Spleen (tissue), 7 donors: Measurements from ENCODE around the gene TBC1D24.

ENCODE experiments used
- CTCF ChIP-seq, 11 experiments: fragments of 200-600 bp in 7 of 11; fragments of 450-650 bp in 4 of 11; sonication (generic) in 4 of 11; IDR thresholded peaks in 8 of 11; conservative IDR thresholded peaks in 3 of 11; 1 replicate in 7 of 11; 2 replicates in 4 of 11; pipeline versions ENCODE4 v1.4.0 to v1.8.0; 2016 to 2021; ENCODE audit warnings: antibody characterized with exemption in 11 of 11, inconsistent platforms in 4 of 11, mild to moderate bottlenecking in 1 of 11
- POLR2A ChIP-seq, 3 donors: fragments of 450-650 bp; IDR thresholded peaks; one replicate each; pipeline ENCODE4 v1.5.1; 2017; ENCODE audit warnings: antibody characterized with exemption in 3 of 3, mild to moderate bottlenecking in 1 of 3
- donor health status: DM: no; HTN: no; CAD: no; lungs with moderate emphysema.
- donor health status: DM: no; HTN: no; CAD: no.
- donor health status: DM: no; HTN: no; CAD: no.

- TF ChIP-seq CTCF (IDR thresholded peaks at IDR 0.05 in 8 of 11, conservative IDR thresholded peaks at IDR 0.05 in 3 of 11): no peak
- no peak for TF ChIP-seq POLR2A (IDR thresholded peaks at IDR 0.05)
Observed at GRCh38 chr16:2501946-2502895, 27.3 kb downstream of the TBC1D24 start.
